ENCODE data around the gene ENPEP.

- TF ChIP-seq CTCF (IDR thresholded peaks at IDR 0.05) (no peak), POLR2A (IDR thresholded peaks at IDR 0.05) (no peak), POLR2AphosphoS5 (IDR thresholded peaks at IDR 0.05) (no peak)
These were observed 77.2 kb downstream of the ENPEP start for GRCh38 chr4:110553197-110553596.

All from stomach (tissue), 4 donors.